Measurements from ENCODE around the gene MYL1.

MYL1 gene

DNA sequence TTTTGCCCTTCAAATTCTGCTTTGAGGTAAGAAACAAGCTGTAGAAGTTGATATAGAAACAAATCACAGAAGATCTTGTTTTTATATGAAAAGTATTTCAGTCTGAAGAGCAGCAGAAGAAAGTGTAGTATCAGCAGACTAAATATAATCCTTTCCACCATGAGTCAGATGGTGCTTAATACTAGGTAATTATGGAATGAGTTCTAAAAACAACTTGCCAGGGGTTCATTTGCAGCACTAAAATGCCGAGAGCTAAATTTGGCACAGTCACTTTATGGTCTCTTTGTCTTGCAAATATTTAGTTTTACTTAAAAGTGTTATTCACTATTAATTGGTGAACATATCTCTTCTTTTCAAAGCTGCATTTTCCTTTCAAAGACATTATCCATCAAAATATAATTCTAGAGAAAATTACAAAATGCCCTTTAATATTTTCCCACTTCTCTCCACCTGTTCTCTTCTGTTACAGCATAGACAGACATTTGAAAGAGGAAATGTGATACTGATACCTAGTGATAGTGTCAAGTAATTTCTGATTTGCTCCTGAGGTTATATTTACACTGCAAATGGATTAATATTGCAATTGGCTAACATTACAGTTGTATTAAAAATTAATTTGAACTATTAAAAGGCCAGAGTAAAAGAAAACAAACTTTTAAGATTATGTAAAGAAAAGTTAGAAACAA, 5.3 kb downstream of the MYL1 start:
- FAIRE-seq: no peak
- DNase-seq (ENCODE audit: insufficient read length): no peak
- TF ChIP-seq TAF1 (IDR thresholded peaks at IDR 0.05; ENCODE audit: borderline replicate concordance, low read depth, low read length) (no peak), POLR2A (IDR thresholded peaks at IDR 0.05; ENCODE audit: low read depth, low read length) (no peak), POLR2AphosphoS5 (IDR thresholded peaks at IDR 0.05; ENCODE audit: low read depth, low read length) (no peak)

DNA sequence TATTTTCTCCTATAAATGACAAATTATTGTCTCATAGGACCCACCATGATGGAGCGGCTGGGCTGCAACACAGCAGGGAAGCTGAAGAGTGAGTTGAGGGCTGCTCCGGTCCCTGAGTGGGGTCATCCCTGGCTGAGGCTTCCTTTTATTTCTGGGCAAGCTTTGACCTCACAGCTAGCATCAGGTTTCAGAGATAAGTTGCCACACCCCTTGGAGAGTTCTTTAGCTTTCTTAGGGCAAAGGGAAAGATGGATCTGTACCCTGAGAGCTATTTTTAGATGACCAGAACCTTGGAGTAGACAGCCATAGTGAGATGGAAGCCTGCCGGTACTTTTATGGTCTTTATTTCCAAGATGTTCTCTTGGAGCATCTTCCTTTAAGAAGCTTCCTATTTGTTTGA, 11.5 kb downstream of the MYL1 start:
- no peak for FAIRE-seq
- no peak for TF ChIP-seq POLR2AphosphoS5 (IDR thresholded peaks at IDR 0.05; ENCODE audit: low read depth, low read length)
- TF ChIP-seq TAF1 (IDR thresholded peaks at IDR 0.05; ENCODE audit: borderline replicate concordance, low read depth, low read length): no peak
- TF ChIP-seq POLR2A (IDR thresholded peaks at IDR 0.05; ENCODE audit: low read depth, low read length): no peak
- no peak for DNase-seq (ENCODE audit: insufficient read length)

DNA sequence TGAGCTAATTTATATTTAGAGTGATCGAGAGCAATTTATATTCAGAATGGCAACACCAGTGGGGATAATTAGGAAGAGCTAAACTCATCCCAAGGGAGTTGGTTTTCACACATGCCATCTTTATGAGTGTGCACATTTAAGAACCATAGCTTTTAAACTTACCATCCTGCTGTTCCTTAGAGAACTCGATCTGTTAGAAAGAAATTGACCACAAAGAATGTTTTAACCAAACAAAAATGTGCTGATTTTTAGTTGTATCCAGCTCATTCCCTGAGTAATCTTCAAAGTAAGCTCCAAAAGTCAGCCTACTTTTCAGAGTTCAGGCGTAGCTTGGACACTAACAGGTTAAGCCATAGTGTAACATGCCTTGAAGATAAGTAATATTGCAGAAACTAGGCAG, 12.6 kb downstream of the MYL1 start:
- DNase-seq (ENCODE audit: insufficient read length): no peak
- no peak for FAIRE-seq
- TF ChIP-seq POLR2A (IDR thresholded peaks at IDR 0.05; ENCODE audit: low read depth, low read length) (no peak), TAF1 (IDR thresholded peaks at IDR 0.05; ENCODE audit: borderline replicate concordance, low read depth, low read length) (no peak), POLR2AphosphoS5 (IDR thresholded peaks at IDR 0.05; ENCODE audit: low read depth, low read length) (no peak)

DNA sequence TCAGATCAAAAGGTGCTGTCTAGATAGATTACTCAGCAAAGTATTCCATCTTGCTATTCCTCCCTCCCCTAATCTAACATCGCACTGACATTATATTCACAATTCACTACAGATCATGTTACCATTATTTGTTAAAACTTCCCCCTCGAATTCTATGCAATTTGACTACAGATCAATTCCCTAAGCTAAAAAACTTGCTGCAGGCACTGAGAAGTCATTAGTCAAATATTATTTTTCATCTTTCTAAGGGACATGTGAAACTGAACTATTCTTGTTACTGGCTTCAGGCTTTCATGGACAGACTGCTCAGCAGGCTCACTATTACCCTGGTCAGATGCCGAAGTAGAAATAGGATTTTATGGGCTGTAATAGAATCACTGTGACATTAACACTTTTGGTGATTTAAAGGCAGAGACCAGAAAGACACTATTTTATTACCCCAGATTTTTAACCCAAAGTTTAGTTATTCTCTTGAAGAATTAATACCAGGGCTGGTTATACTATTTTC, 15.1 kb downstream of the MYL1 start:
- FAIRE-seq: no peak
- no peak for DNase-seq (ENCODE audit: insufficient read length)

DNA sequence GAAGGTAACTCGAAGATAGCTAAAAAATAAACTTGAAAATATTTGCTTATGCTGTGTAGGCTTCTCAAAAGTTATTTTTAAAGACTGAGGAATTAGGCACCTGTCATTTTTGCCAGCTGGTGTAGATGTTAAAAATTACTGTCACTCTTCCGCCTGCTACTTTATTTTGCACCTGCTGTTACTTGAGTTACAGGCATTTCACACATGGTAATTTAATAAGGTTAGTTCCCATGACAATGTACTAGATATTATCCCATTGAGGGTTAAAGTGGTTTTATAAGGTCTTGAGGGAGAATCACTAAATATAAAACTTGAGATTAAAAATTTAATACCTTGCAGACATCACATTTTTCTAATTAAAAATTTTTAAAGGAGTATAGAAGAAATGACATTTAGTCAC, 26.6 kb downstream of the MYL1 start:
- TF ChIP-seq POLR2AphosphoS5 (IDR thresholded peaks at IDR 0.05; ENCODE audit: low read depth, low read length): no peak
- TF ChIP-seq TAF1 (IDR thresholded peaks at IDR 0.05; ENCODE audit: borderline replicate concordance, low read depth, low read length): no peak
- no peak for TF ChIP-seq POLR2A (IDR thresholded peaks at IDR 0.05; ENCODE audit: low read depth, low read length)
- FAIRE-seq (no peak), DNase-seq (ENCODE audit: insufficient read length) (no peak)

More for the DNA sequence above, 15.1 kb downstream of the MYL1 start:
- TF ChIP-seq POLR2AphosphoS5 (IDR thresholded peaks at IDR 0.05; ENCODE audit: low read depth, low read length) (no peak), POLR2A (IDR thresholded peaks at IDR 0.05; ENCODE audit: low read depth, low read length) (no peak), TAF1 (IDR thresholded peaks at IDR 0.05; ENCODE audit: borderline replicate concordance, low read depth, low read length) (no peak)

DNA sequence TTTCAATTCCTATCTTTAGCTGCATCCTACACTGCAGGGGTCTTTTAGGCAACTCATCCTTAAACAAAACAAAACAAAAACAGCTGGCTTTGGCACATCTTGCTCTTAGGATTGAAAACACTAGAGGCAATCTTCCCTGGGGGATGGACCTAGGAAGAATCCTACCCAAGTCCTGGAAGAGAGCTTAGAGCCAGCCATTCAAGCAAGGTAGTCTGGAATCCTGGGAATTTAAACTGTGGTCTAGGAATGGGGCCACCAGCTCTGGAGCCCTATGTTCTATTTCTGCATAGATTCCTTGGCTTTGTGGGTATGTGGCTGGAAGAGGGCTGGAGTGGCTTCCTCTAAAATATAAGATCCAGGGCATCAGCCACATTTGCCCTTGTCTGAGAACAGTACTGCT, 27.7 kb downstream of the MYL1 start:
- DNase-seq (ENCODE audit: insufficient read length) (no peak), FAIRE-seq (no peak)
- TF ChIP-seq POLR2AphosphoS5 (IDR thresholded peaks at IDR 0.05; ENCODE audit: low read depth, low read length) (no peak), POLR2A (IDR thresholded peaks at IDR 0.05; ENCODE audit: low read depth, low read length) (no peak), TAF1 (IDR thresholded peaks at IDR 0.05; ENCODE audit: borderline replicate concordance, low read depth, low read length) (no peak)

DNA sequence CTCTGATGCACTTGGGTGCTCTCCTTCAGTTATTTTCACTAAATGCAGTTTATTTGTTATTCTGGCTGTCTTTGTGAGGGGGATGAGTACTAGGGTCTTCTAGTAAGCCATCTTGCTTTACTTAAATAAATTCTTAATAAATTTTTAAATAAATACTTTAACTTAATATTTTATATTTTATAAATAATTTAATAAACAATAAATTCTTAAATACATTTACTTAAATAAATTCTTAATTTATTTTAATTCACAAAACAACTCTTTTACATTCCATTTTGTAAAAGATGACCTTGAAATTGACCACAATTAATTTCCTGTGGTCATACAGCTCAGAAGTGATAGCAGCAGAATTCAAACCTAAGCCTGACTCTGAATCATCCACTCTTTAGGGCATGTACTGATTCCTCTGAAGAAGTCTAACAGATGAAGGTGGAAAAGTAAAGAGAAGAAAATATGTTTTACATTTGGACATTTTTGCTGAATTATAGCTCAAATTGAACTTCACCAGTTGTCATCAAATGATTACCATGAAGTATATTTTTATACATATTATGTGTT, 28.8 kb downstream of the MYL1 start:
- FAIRE-seq (no peak), DNase-seq (ENCODE audit: insufficient read length) (no peak)
- TF ChIP-seq POLR2AphosphoS5 (IDR thresholded peaks at IDR 0.05; ENCODE audit: low read depth, low read length): no peak
- TF ChIP-seq TAF1 (IDR thresholded peaks at IDR 0.05; ENCODE audit: borderline replicate concordance, low read depth, low read length): no peak
- no peak for TF ChIP-seq POLR2A (IDR thresholded peaks at IDR 0.05; ENCODE audit: low read depth, low read length)

DNA sequence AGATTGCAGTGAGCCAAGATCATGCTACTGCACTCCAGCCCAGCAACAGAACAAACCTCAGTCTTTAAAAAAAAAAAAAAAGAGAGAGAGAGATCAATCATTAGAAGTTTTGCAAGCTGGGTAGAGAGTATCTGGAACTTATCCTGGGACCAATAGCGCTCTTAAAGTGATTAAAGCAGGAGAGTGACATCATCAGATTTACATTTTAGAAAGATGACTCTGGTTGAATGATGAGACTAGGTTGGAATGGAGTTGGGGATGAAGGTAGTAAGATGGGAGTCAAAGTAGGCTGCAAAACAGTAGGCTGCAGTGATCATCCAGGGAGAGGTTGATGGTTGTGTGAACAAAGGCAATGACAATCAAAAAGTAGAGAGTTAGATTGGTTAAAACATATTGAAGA, 37.8 kb downstream of the MYL1 start:
- DNase-seq (ENCODE audit: insufficient read length): no peak
- no peak for FAIRE-seq
- no peak for TF ChIP-seq POLR2AphosphoS5 (IDR thresholded peaks at IDR 0.05; ENCODE audit: low read depth, low read length)
- no peak for TF ChIP-seq TAF1 (IDR thresholded peaks at IDR 0.05; ENCODE audit: borderline replicate concordance, low read depth, low read length)
- TF ChIP-seq POLR2A (IDR thresholded peaks at IDR 0.05; ENCODE audit: low read depth, low read length): no peak

DNA sequence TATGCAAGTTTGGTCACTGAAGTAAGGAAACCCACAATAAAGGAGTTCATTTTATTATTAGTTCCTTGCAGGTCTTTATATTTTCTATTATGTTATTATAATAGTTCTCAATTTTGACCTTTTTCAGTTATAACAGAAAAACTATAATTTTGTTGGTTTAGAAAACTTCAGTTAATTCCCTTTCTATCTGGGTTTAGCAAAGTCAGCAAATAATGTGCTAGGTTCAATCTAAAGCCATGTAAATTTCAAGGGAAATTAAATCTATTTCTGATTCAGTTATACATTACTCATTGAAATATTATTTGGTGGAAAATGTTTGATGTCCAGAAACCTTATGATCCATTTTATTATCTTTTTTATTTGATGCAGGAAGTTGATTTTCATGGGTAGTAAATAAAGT, 43.7 kb downstream of the MYL1 start:
- DNase-seq (ENCODE audit: insufficient read length) (no peak), FAIRE-seq (no peak)
- TF ChIP-seq TAF1 (IDR thresholded peaks at IDR 0.05; ENCODE audit: borderline replicate concordance, low read depth, low read length) (no peak), POLR2A (IDR thresholded peaks at IDR 0.05; ENCODE audit: low read depth, low read length) (no peak), POLR2AphosphoS5 (IDR thresholded peaks at IDR 0.05; ENCODE audit: low read depth, low read length) (no peak)

DNA sequence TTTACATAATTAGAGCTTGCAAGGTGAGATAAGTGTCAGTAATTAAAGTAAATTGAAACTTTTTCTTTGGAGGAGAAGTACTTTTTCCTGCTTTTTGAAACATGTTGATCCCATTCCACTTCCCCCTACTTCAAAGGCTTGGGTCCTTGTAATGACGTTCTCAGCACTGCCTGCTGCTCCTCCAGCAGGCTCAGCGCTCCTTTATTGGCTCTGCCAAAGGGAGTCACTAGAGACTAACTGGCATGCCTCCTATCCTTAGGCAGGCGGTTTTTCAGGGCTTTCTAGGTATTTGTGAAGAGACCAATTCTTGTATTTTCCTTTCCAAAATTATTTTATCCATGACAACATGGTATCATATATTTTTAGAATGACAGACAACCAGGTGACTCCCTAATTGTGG, 45.8 kb downstream of the MYL1 start:
- no peak for DNase-seq (ENCODE audit: insufficient read length)
- no peak for FAIRE-seq
- TF ChIP-seq POLR2A (IDR thresholded peaks at IDR 0.05; ENCODE audit: low read depth, low read length): no peak
- TF ChIP-seq POLR2AphosphoS5 (IDR thresholded peaks at IDR 0.05; ENCODE audit: low read depth, low read length): no peak
- no peak for TF ChIP-seq TAF1 (IDR thresholded peaks at IDR 0.05; ENCODE audit: borderline replicate concordance, low read depth, low read length)

DNA sequence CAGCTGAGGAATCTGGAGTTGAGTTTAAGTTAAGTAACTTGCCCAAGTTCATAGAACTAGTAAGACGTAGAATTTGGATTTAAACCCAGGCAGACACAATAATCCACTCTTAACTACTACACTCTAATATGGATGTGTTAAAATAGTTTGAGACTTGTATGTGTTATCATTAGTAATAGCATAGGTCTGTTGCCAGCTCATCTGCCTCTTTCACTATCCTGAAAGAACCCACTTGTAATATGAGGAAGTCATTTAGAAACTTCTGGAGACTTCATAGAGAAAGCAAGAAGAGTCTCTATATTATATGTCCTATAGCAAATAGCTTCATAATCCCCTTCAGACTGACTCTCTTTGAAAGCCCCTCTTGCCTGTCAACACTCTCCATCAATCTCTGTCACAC, 46.7 kb downstream of the MYL1 start:
- DNase-seq (ENCODE audit: insufficient read length) (no peak), FAIRE-seq (no peak)
- no peak for TF ChIP-seq TAF1 (IDR thresholded peaks at IDR 0.05; ENCODE audit: borderline replicate concordance, low read depth, low read length)

DNA sequence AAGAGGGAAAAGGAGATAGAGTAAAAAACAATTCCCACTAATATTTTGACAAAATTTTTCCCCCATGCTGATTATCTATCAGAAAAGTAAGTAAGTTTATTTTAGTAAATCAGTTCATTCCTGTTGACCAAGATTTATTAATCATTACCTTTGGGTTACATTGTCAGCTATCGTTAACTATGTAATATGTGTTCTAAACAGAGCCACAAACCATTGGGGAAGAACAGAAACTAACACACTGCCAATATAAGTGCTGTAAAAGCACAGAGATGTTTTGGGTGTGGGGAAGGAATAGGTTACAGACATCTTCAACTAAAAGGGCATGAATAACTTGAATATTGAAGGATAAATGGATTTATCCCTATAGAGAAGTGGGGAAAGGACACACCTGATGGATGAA, 47.3 kb downstream of the MYL1 start:
- TF ChIP-seq TAF1 (IDR thresholded peaks at IDR 0.05; ENCODE audit: borderline replicate concordance, low read depth, low read length): no peak
- TF ChIP-seq POLR2A (IDR thresholded peaks at IDR 0.05; ENCODE audit: low read depth, low read length): no peak
- no peak for TF ChIP-seq POLR2AphosphoS5 (IDR thresholded peaks at IDR 0.05; ENCODE audit: low read depth, low read length)
- no peak for FAIRE-seq
- no peak for DNase-seq (ENCODE audit: insufficient read length)
